ENCODE results near the gene SYPL1. TPM values are rescaled to one million over a fixed set of nuclear protein-coding genes. Genes with fewer than 3 reads are reported as not detected.
A peak's percentile ranks its signal among the peaks of the same experiment; 100 is the strongest.

SYPL1 gene
- total RNA-seq, 4 donors from 2014 or later: 83.6 to 135 (median 90.8) TPM

DNA sequence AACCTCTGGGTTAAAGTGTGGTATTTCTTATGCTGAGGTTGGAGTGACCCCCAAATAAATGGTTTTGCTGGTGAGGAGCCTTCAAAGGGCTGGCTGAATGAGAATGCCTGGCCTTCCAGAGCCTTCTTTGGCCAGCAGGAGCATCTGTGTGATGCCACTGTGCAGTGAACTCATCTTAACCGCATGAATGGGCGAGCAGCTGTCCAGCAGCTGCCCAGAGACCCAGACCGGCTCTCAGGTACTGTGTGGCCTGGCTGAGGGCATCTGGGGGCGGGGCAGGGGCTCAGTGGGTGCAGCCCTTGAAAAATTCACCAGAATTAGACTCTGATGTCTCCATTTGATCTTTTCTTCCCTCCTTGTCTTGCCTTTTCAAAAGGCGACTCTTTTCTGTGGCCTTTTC lies 59.0 kb downstream of the SYPL1 start:
- intact Hi-C loops (cut with DNase I): no loop called here
- no peak overlapping the region for H3K4me3 ChIP-seq
- TF ChIP-seq POLR2A (IDR thresholded peaks at IDR 0.05; ENCODE audit: low read depth) (no peak), POLR2AphosphoS5 (IDR thresholded peaks at IDR 0.05) (no peak), EP300 (IDR thresholded peaks at IDR 0.05) (no peak)
- TF ChIP-seq, protein P1, sequence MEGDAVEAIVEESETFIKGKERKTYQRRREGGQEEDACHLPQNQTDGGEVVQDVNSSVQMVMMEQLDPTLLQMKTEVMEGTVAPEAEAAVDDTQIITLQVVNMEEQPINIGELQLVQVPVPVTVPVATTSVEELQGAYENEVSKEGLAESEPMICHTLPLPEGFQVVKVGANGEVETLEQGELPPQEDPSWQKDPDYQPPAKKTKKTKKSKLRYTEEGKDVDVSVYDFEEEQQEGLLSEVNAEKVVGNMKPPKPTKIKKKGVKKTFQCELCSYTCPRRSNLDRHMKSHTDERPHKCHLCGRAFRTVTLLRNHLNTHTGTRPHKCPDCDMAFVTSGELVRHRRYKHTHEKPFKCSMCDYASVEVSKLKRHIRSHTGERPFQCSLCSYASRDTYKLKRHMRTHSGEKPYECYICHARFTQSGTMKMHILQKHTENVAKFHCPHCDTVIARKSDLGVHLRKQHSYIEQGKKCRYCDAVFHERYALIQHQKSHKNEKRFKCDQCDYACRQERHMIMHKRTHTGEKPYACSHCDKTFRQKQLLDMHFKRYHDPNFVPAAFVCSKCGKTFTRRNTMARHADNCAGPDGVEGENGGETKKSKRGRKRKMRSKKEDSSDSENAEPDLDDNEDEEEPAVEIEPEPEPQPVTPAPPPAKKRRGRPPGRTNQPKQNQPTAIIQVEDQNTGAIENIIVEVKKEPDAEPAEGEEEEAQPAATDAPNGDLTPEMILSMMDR (IDR thresholded peaks at IDR 0.05): no peak
- no peak overlapping the region for H3K27ac ChIP-seq (replicated peaks in 1 of 4)
- H3K9me3 ChIP-seq: no peaks in the 10 kb centered on the region
- 80% methylated on average over 3 of the region's 5 CpGs for WGBS
- no peak for DNase-seq (ENCODE audit: extremely low spot score)
- H3K27me3 ChIP-seq: no peaks in the 10 kb centered on the region
- no peaks in the 10 kb centered on the region for H3K36me3 ChIP-seq
- peaks cover 9 to 33% (median 28%) of the 10 kb centered on the region in 4 donors for H3K4me1 ChIP-seq

DNA sequence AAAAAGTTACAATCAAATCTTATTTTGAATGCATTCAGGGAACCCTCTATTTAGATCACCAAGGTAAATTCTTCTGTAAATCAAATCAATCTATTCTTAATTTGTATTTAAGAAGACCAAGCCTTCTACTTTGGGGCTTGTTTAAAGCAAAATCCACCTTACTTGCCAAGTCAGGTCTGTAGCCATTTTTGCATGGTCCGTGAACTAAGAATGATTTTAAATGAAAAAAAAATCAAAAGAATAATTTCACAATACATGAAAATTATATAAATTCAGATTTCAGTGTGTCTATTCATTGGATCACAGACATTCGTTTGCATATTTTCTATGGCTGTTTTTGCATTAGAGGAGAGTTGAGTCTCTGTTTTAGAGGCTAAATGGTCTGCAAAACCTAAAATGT lies 59.4 kb downstream of the SYPL1 start:
- Histone ChIP-seq H3K4me3 (no peak overlapping the region), H3K36me3 (no peaks in the 10 kb centered on the region), H3K9me3 (no peaks in the 10 kb centered on the region), H3K4me1 (peaks cover 9 to 28% (median 24%) of the 10 kb centered on the region in 4 donors), H3K27ac (replicated peaks in 1 of 4) (no peak overlapping the region), H3K27me3 (no peaks in the 10 kb centered on the region)
- TF ChIP-seq POLR2A (IDR thresholded peaks at IDR 0.05; ENCODE audit: low read depth) (no peak), EP300 (IDR thresholded peaks at IDR 0.05) (no peak), POLR2AphosphoS5 (IDR thresholded peaks at IDR 0.05) (no peak)
- TF ChIP-seq, protein P1 (IDR thresholded peaks at IDR 0.05): no peak
- intact Hi-C loops (cut with DNase I): no loop called here
- WGBS: 97% methylated on average over 2 of the region's 2 CpGs
- DNase-seq (ENCODE audit: extremely low spot score): no peak

DNA sequence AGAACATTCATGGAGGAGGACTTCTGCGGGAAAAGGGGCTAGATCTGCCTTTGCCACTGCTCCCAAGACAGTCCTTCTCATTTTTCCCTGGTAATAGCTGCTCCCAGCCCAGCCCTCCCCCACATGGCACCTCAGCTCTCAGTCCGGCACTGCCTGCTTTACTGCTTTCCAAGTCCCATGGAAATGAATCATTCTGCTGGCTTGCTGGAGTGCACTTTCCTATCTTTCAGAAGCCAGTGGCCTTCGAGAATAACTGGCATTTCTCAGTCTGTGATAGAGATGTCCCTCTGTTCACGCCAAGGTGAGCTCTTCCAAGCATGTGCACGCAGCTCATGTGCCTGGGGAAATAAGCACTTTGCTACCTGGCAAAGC lies 61.4 kb downstream of the SYPL1 start:
- Histone ChIP-seq H3K27ac (replicated peaks in 1 of 4) (peak overlapping the region in 1 of 4 donors; percentile 50), H3K9me3 (no peaks in the 10 kb centered on the region), H3K36me3 (no peaks in the 10 kb centered on the region), H3K4me1 (peaks cover 5 to 18% (median 16%) of the 10 kb centered on the region in 4 donors), H3K27me3 (no peaks in the 10 kb centered on the region), H3K4me3 (no peak overlapping the region)
- 65% methylated on average over 5 of the region's 5 CpGs for WGBS
- intact Hi-C loops (cut with DNase I): no loop called here
- no peak for DNase-seq (ENCODE audit: extremely low spot score)
- peak; percentile 7 to 22 for TF ChIP-seq POLR2AphosphoS5 (IDR thresholded peaks at IDR 0.05)
- no peak for TF ChIP-seq POLR2A (IDR thresholded peaks at IDR 0.05; ENCODE audit: low read depth)

DNA sequence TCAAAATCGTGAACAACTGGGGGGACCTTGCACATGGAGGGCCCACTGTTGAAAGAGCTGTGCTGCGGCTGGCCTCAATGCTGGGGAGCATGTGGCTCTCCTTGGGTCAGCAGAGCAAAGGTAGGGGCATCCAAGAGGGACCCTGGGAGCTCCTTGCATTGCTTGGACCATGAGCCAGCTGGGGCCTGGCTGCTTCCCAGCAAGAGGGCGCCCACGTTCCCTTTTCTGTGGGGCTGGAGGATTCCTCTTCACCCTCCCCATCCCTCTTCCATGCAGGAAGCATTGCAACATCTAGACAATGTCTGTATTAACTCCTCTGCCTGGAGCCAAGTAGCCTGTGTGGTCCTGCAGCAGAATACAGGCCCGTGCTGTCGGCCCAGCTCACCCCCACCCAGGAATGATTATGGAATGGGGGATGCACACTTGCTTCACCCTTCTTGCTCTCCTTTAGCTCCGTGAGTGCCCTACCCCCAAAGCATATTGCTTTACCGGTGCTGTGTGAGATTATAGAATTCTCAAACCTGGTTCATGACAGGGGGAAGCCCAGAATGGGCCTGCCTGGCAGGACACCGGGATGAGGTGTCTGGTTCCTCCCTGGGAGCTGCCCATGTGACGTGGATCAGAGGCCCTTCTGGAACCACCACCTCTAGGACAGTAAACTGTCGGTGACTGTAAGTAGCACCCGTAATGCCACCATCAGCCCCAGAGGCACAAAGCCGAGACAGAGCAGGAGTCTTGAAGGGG lies 61.9 kb downstream of the SYPL1 start:
- DNase-seq (ENCODE audit: extremely low spot score): no peak
- intact Hi-C loops (cut with DNase I): no loop called here
- peak overlapping the region in 1 of 4 donors; percentile 50 for H3K27ac ChIP-seq (replicated peaks in 1 of 4)
- 76% methylated on average over 13 of the region's 13 CpGs for WGBS
- TF ChIP-seq POLR2A (IDR thresholded peaks at IDR 0.05; ENCODE audit: low read depth): no peak
- TF ChIP-seq, protein P1 (IDR thresholded peaks at IDR 0.05): no peak
- TF ChIP-seq POLR2AphosphoS5 (IDR thresholded peaks at IDR 0.05): no peak
- TF ChIP-seq EP300 (IDR thresholded peaks at IDR 0.05): no peak
- H3K4me3 ChIP-seq: no peak overlapping the region
- H3K36me3 ChIP-seq: no peaks in the 10 kb centered on the region
- no peaks in the 10 kb centered on the region for H3K27me3 ChIP-seq
- H3K9me3 ChIP-seq: no peaks in the 10 kb centered on the region
- H3K4me1 ChIP-seq: peaks cover 5 to 18% (median 16%) of the 10 kb centered on the region in 4 donors

DNA sequence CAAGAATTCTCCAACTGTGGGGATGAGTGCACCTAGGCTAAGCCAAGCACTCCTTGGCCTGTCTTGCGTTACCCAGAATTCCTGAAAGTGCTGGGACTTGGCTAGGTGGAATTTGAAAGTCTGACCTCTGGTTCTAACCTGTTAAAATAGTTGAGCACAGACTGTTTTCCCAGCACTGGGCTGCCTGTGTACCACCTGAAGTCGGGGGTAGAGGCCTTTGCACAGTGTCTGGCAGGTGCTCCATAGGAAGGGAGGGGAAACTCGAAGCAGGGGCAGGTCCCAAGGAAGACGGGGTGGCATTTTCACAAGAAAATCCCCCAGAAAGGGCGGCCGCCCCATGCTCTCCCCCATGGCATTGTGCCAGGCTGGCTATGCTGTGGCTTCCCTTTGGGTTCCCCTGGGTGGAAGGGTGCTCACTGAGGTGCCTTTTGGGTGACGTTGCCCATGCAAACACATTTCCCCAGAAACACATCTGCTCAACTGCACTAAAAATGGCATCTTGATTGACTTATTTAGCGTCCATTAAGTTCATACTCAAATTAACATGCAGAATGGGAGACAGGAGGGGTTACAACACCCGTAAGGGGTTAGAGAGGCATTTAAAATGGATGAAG lies 62.9 kb downstream of the SYPL1 start:
- 93% methylated on average over 9 of the region's 9 CpGs for WGBS
- no peak overlapping the region for H3K27ac ChIP-seq (replicated peaks in 1 of 4)
- TF ChIP-seq POLR2A (IDR thresholded peaks at IDR 0.05; ENCODE audit: low read depth): no peak
- no peak for TF ChIP-seq POLR2AphosphoS5 (IDR thresholded peaks at IDR 0.05)
- TF ChIP-seq, protein P1 (IDR thresholded peaks at IDR 0.05): no peak
- no peak for TF ChIP-seq EP300 (IDR thresholded peaks at IDR 0.05)
- no peaks in the 10 kb centered on the region for H3K9me3 ChIP-seq
- no peaks in the 10 kb centered on the region for H3K36me3 ChIP-seq
- H3K4me1 ChIP-seq: peaks cover 5 to 18% (median 16%) of the 10 kb centered on the region in 4 donors
- DNase-seq (ENCODE audit: extremely low spot score): no peak
- intact Hi-C loops (cut with DNase I): no loop called here
- H3K4me3 ChIP-seq: no peak overlapping the region
- H3K27me3 ChIP-seq: no peaks in the 10 kb centered on the region

Data from esophagus muscularis mucosa (tissue), 4 donors.